K562 (cell line): Measurements from ENCODE around the gene SYF2. TPM values are rescaled to one million over a fixed set of nuclear protein-coding genes. Genes with fewer than 3 reads are reported as not detected.
A peak's percentile ranks its signal among the peaks of the same experiment; 100 is the strongest.

Experiments
- CC2D1A ChIP-seq: fragments of 450-650 bp; IDR thresholded peaks from 2 replicates; pipeline ENCODE4 v1.6.1; 2017; ENCODE audit warnings: mild to moderate bottlenecking
- CREM ChIP-seq: IDR thresholded peaks from 2 replicates; pipeline ENCODE4 v1.6.1; 2014; ENCODE audit warnings: antibody characterized with exemption, low read depth
- E2F3 ChIP-seq: fragments of 250-450 bp; sonication (Bioruptor Pico); IDR thresholded peaks from 2 replicates; pipeline ENCODE4 v1.4.0; 2020; ENCODE audit warnings: mild to moderate bottlenecking
- ETV5 ChIP-seq: sonication (generic); formaldehyde crosslinking; IDR thresholded peaks from 2 replicates; pipeline ENCODE4 v1.4.0; 2020; ENCODE audit warnings: low read depth, mild to moderate bottlenecking, missing genetic modification reagents
- HMG20A ChIP-seq: fragments of 450-650 bp; formaldehyde crosslinking; conservative IDR thresholded peaks from 2 replicates; pipeline ENCODE4 v1.4.0; 2020; ENCODE audit warnings: mild to moderate bottlenecking, mixed read lengths
- KDM5B ChIP-seq: fragments of 200-600 bp; sonication (generic); IDR thresholded peaks from 2 replicates; pipeline ENCODE4 v1.6.1; 2012; ENCODE audit warnings: low read depth, mild to moderate bottlenecking, moderate library complexity, low read length, control low read depth, inconsistent platforms; ENCODE audit not compliant: insufficient replicate concordance
- MEF2D ChIP-seq: conservative IDR thresholded peaks from 2 replicates; pipeline ENCODE4 v1.6.1; 2016; ENCODE audit warnings: low read depth, missing genetic modification characterization, missing compliant biosample characterization
- MTA2 ChIP-seq: fragments of 450-650 bp; IDR thresholded peaks from 2 replicates; pipeline ENCODE4 v1.6.1; 2016; ENCODE audit warnings: low read depth
- NCOA1 ChIP-seq: fragments of 450-650 bp; IDR thresholded peaks from 2 replicates; pipeline ENCODE4 v1.6.1; 2016; ENCODE audit warnings: low read depth
- NEUROD1 ChIP-seq: fragments of 150-350 bp; IDR thresholded peaks from 2 replicates; pipeline ENCODE4 v1.6.1; 2014; ENCODE audit warnings: borderline replicate concordance, low read length, low read depth; ENCODE audit not compliant: partially characterized antibody
- NFRKB ChIP-seq: fragments of 450-650 bp; IDR thresholded peaks from 2 replicates; pipeline ENCODE4 v1.6.1; 2016; ENCODE audit warnings: low read depth
- NFXL1 ChIP-seq: fragments of 450-650 bp; formaldehyde crosslinking; IDR thresholded peaks from 2 replicates; pipeline ENCODE4 v1.4.0; 2021; ENCODE audit warnings: mild to moderate bottlenecking
- PHB ChIP-seq: fragments of 250-450 bp; sonication (Bioruptor Pico); IDR thresholded peaks from 2 replicates; pipeline ENCODE4 v1.5.0; 2021
- RBFOX2 ChIP-seq: fragments of 200-400 bp; formaldehyde crosslinking; IDR thresholded peaks from 2 replicates; pipeline ENCODE4 v1.6.1; 2017; ENCODE audit warnings: low read depth, mild to moderate bottlenecking, low read length, moderate library complexity
- RFX5 ChIP-seq: IDR thresholded peaks from 2 replicates; pipeline ENCODE4 v1.6.1; 2011; ENCODE audit warnings: low read depth, mild to moderate bottlenecking, improper control_type of control experiment, low read length
- SMARCB1 ChIP-seq: IDR thresholded peaks from 2 replicates; pipeline ENCODE4 v1.6.1; 2011; ENCODE audit warnings: improper control_type of control experiment, low read depth; ENCODE audit not compliant: insufficient read length
- SMARCE1 ChIP-seq: fragments of 450-650 bp; IDR thresholded peaks from 2 replicates; pipeline ENCODE4 v1.7.1; 2016; ENCODE audit warnings: mild to moderate bottlenecking
- TCF3 ChIP-seq: sonication (generic); formaldehyde crosslinking; IDR thresholded peaks from 2 replicates; pipeline ENCODE4 v1.4.0; 2020; ENCODE audit warnings: mild to moderate bottlenecking, missing genetic modification reagents
- ZFP1 ChIP-seq: fragments of 450-650 bp; formaldehyde crosslinking; IDR thresholded peaks from 2 replicates; pipeline ENCODE4 v1.4.0; 2020; ENCODE audit warnings: mild to moderate bottlenecking, mixed read lengths
- ZNF324 ChIP-seq: fragments of 250-450 bp; sonication (Bioruptor Pico); IDR thresholded peaks from 2 replicates; pipeline ENCODE4 v1.4.0; 2020; ENCODE audit warnings: mild to moderate bottlenecking
- ZNF408 ChIP-seq: fragments of 250-450 bp; sonication (Bioruptor Pico); IDR thresholded peaks from 2 replicates; pipeline ENCODE4 v1.4.0; 2020; ENCODE audit warnings: low read depth, mild to moderate bottlenecking, moderate library complexity
- polyA plus RNA-seq, 8 experiments: library from polyadenylated mRNA; depleted of rRNA in 4 of 8; stranded (reverse) in 5 of 8; unstranded in 3 of 8; fragments of >200 nt; fragmentation: Nextera tagmentation in 2 of 8; fragmentation: Illumina TruSeq in 1 of 8; extraction: Ambion mirVana in 2 of 8; extraction: Trizol in 1 of 8; gene quantifications; 2 replicates each; pipeline versions ENCODE4 v1.2.1 to v1.2.3, GENCODE V29; 2011 to 2014; ENCODE audit warnings: inconsistent platforms in 1 of 8, missing spikeins in 1 of 8
- total RNA-seq, 7 experiments: library from RNA; depleted of rRNA in 6 of 7; stranded (reverse); fragments of >200 nt in 6 of 7; fragmentation: Illumina TruSeq in 2 of 7; extraction: Trizol in 2 of 7; gene quantifications; 2 replicates each; pipeline versions ENCODE4 v1.2.1 to v1.2.3, GENCODE V29; 2011 to 2021; ENCODE audit warnings: low replicate concordance in 1 of 7
- TF ChIP-seq, protein P1 (sequence below): fragments of 450-650 bp; formaldehyde crosslinking; IDR thresholded peaks from 2 replicates; pipeline ENCODE4 v1.4.0; 2020; ENCODE audit warnings: mild to moderate bottlenecking, mixed read lengths
- TF ChIP-seq, protein P2 (sequence below): fragments of 450-650 bp; IDR thresholded peaks from 2 replicates; pipeline ENCODE4 v1.7.0; 2016; ENCODE audit warnings: borderline replicate concordance
- TF ChIP-seq, protein P3 (sequence below): fragments of 250-450 bp; sonication (Bioruptor Pico); IDR thresholded peaks from 2 replicates; pipeline ENCODE4 v1.4.0; 2020; ENCODE audit warnings: mild to moderate bottlenecking, moderate library complexity

The SYF2 gene
- total and polyA plus RNA-seq, 9 of the 15 experiments (the other 6 are each of a cell fraction or from before 2014, with no cell fraction given): 20.9 to 69.0 (median 43.2) TPM

DNA sequence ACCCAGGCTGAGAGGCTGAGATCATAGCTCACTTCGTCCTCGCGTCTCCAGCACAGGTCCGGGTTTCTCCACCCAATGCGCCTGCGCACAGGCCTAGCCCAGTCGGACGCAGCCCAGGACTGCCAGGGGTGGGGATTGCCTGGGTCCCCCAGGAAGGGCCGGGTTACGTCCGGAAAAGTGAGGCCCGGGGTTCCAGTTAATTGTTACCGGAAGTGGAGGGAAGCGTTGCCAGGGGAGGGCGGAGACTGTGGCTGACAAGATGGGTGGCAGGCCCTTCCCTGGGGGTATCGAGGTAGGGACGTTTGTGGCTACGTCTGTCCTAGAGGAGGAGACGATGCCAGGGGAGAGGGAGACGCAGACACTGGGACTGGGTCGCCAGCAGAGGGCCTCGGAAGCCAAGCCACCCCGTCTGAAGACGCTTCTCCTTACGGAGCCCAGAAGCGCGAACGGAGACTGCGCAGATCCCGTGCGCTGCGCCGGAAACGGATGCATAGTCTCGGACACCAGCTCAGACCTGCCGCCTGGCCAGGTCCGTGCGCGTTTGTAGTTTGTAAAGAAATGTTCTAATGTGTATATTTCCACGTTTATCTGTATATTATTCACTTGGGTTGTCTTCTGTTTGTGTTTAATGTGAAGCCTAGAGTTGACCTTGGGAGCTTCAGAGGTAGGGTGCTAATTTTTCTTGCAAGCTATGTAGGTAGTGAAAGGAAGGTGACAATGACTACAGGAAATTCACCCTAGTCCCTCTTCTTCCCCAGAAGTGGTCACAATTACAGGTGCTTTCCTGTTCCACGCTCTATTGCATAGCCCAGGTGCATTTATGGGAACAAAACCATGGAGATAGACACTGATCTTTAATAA is 7.6 kb upstream of the SYF2 start (continued):
- TF ChIP-seq, protein P1, sequence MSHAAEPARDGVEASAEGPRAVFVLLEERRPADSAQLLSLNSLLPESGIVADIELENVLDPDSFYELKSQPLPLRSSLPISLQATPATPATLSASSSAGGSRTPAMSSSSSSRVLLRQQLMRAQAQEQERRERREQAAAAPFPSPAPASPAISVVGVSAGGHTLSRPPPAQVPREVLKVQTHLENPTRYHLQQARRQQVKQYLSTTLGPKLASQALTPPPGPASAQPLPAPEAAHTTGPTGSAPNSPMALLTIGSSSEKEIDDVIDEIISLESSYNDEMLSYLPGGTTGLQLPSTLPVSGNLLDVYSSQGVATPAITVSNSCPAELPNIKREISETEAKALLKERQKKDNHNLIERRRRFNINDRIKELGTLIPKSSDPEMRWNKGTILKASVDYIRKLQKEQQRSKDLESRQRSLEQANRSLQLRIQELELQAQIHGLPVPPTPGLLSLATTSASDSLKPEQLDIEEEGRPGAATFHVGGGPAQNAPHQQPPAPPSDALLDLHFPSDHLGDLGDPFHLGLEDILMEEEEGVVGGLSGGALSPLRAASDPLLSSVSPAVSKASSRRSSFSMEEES (CRISPR knock-in tag): peak; percentile 8; the same call in 1 of the 2 replicates
- TF ChIP-seq RFX5: no peak
- TF ChIP-seq ZNF324 (CRISPR knock-in tag): no peak
- TF ChIP-seq, protein P2, sequence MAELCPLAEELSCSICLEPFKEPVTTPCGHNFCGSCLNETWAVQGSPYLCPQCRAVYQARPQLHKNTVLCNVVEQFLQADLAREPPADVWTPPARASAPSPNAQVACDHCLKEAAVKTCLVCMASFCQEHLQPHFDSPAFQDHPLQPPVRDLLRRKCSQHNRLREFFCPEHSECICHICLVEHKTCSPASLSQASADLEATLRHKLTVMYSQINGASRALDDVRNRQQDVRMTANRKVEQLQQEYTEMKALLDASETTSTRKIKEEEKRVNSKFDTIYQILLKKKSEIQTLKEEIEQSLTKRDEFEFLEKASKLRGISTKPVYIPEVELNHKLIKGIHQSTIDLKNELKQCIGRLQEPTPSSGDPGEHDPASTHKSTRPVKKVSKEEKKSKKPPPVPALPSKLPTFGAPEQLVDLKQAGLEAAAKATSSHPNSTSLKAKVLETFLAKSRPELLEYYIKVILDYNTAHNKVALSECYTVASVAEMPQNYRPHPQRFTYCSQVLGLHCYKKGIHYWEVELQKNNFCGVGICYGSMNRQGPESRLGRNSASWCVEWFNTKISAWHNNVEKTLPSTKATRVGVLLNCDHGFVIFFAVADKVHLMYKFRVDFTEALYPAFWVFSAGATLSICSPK: no peak
- TF ChIP-seq TCF3 (CRISPR knock-in tag): peak; percentile 45; the same call in 1 of the 2 replicates
- TF ChIP-seq PHB (CRISPR knock-in tag): peak; percentile 78
- TF ChIP-seq, protein P3, sequence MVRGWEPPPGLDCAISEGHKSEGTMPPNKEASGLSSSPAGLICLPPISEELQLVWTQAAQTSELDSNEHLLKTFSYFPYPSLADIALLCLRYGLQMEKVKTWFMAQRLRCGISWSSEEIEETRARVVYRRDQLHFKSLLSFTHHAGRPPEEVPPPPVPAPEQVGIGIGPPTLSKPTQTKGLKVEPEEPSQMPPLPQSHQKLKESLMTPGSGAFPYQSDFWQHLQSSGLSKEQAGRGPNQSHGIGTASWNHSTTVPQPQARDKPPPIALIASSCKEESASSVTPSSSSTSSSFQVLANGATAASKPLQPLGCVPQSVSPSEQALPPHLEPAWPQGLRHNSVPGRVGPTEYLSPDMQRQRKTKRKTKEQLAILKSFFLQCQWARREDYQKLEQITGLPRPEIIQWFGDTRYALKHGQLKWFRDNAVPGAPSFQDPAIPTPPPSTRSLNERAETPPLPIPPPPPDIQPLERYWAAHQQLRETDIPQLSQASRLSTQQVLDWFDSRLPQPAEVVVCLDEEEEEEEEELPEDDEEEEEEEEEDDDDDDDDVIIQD (CRISPR knock-in tag): no peak
- TF ChIP-seq NEUROD1: no peak
- TF ChIP-seq NFRKB: no peak; the same call in 1 of the 2 replicates
- peak; percentile 24; the same call in 1 of the 2 replicates for TF ChIP-seq NFXL1 (CRISPR knock-in tag)
- peak; percentile 80 for TF ChIP-seq KDM5B
- peak; percentile 74; the same call in 1 of the 2 replicates for TF ChIP-seq ETV5 (CRISPR knock-in tag)
- TF ChIP-seq HMG20A (CRISPR knock-in tag): 0 out of 2 replicates have a peak, but pooled peaks have one; percentile 32
- no peak; the same call in 1 of the 2 replicates for TF ChIP-seq ZFP1
- TF ChIP-seq ZNF408: no peak
- TF ChIP-seq SMARCB1: no peak
- TF ChIP-seq MEF2D (tag): no peak
- peak; percentile 81 for TF ChIP-seq CREM
- peak; percentile 52 for TF ChIP-seq MTA2
- TF ChIP-seq RBFOX2: peak; percentile 84
- no peak for TF ChIP-seq E2F3 (CRISPR knock-in tag)
- TF ChIP-seq CC2D1A: peak; percentile 79
- 0 out of 2 replicates have a peak, but pooled peaks have one; percentile 9 for TF ChIP-seq SMARCE1
- peak; percentile 81; the same call in 1 of the 2 replicates for TF ChIP-seq NCOA1
